Endodermal cell (in vitro differentiated cells): ENCODE results near the gene TEX2. TPM values are rescaled to one million over a fixed set of nuclear protein-coding genes. Genes with fewer than 3 reads are reported as not detected.

Experiments
- DNase-seq: peaks from one replicate; pipeline ENCODE4 v3.0.0-alpha.2; 2017
- H3K27ac ChIP-seq: 2 replicates; pipeline ENCODE4 v1.5.1; 2013; ENCODE audit warnings: mild to moderate bottlenecking, low read depth, low read length, moderate library complexity
- H3K27me3 ChIP-seq: 2 replicates; pipeline ENCODE4 v1.6.1; 2013; ENCODE audit warnings: mild to moderate bottlenecking, low read length, moderate library complexity; ENCODE audit not compliant: insufficient read depth, control insufficient read depth, poor library complexity, severe bottlenecking
- H3K36me3 ChIP-seq: 2 replicates; pipeline ENCODE4 v1.7.0; 2013; ENCODE audit warnings: mild to moderate bottlenecking, low read length, moderate library complexity; ENCODE audit not compliant: control insufficient read depth, insufficient read depth
- H3K4me1 ChIP-seq: one replicate; pipeline ENCODE4 v1.7.0; 2013; ENCODE audit warnings: low read length; ENCODE audit not compliant: control insufficient read depth, insufficient read depth
- H3K4me3 ChIP-seq: 2 replicates; pipeline ENCODE4 v1.5.1; 2013; ENCODE audit warnings: mild to moderate bottlenecking, low read length, moderate library complexity
- H3K9ac ChIP-seq: 2 replicates; pipeline ENCODE4 v1.6.1; 2013; ENCODE audit warnings: mild to moderate bottlenecking, low read length, moderate library complexity; ENCODE audit not compliant: poor library complexity, severe bottlenecking; ENCODE audit errors: extremely low read depth
- H3K9me3 ChIP-seq: 2 replicates; pipeline ENCODE4 v1.6.1; 2013; ENCODE audit warnings: mild to moderate bottlenecking, low read length, moderate library complexity; ENCODE audit not compliant: control insufficient read depth
- H3K27ac Mint-ChIP-seq: 2 replicates; pipeline ENCODE4 v1.8.0; 2020; ENCODE audit warnings: mixed read lengths
- H3K27me3 Mint-ChIP-seq: 2 replicates; pipeline ENCODE4 v1.8.0; 2021; ENCODE audit warnings: mild to moderate bottlenecking, mixed read lengths; ENCODE audit not compliant: insufficient read depth
- H3K36me3 Mint-ChIP-seq: 2 replicates; pipeline ENCODE4 v1.8.0; 2020; ENCODE audit warnings: low read depth, mixed read lengths
- H3K4me1 Mint-ChIP-seq: 2 replicates; pipeline ENCODE4 v1.8.0; 2020; ENCODE audit warnings: mixed read lengths
- H3K4me3 Mint-ChIP-seq: 2 replicates; pipeline ENCODE4 v1.8.0; 2020; ENCODE audit warnings: mild to moderate bottlenecking, moderate library complexity, mixed read lengths
- H3K9me3 Mint-ChIP-seq: 2 replicates; pipeline ENCODE4 v1.8.0; 2020; ENCODE audit warnings: mild to moderate bottlenecking, mixed read lengths
- CTCF ChIP-seq: fragments of 200-600 bp; sonication (generic); conservative IDR thresholded peaks from 2 replicates; pipeline ENCODE4 v1.5.0; 2021; ENCODE audit warnings: antibody characterized with exemption, mild to moderate bottlenecking
- WGBS, 2 experiments: methylation state at CpG; one replicate each; pipeline versions ENCODE4 v1.1.5 to v1.1.7; 2013; ENCODE audit warnings: missing lambda C conversion rate in 2 of 2, mixed read lengths in 1 of 2; ENCODE audit not compliant: insufficient coverage in 1 of 2, insufficient read length in 1 of 2; 5-methylcytosine and 5-hydroxymethylcytosine counted together
- total RNA-seq, 2 donors: library from RNA; stranded (reverse); fragmentation: NEBNext Ultra II Directional in 1 of 2; extraction: Animal tissue kit (Norgen Biotek cat#: 25700) in 1 of 2; gene quantifications; 2 replicates in 1 of 2; 3 replicates in 1 of 2; pipeline ENCODE4 v1.2.1, GENCODE V29; 2021

The TEX2 gene
- total RNA-seq, 2 donors from 2014 or later = 11.6 to 13.1 TPM

DNA sequence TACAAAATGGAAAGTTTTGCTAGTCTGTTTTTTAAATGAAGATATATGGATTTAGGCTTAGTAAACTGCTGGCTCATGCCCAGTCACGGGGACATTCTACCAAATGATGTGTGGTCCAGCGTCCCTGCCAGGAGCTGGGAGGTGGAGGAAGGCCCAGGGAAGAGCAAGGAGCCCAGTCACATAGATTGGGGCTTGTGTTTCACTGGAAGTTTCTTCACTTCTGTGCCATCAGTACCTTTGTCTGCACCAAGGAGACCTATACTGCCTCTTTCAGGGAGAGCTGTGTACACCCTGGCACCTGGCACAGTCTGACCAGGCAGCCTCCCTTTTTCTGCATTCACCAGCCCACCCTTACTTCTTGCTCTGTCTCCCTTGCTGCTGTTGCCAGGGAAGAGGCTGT, 100.5 kb downstream of the TEX2 start:
- Histone ChIP-seq H3K36me3 (no peaks in the 10 kb centered on the region), H3K9ac (no peak overlapping the region), H3K27me3 (no peaks in the 10 kb centered on the region), H3K27ac (no peak overlapping the region), H3K9me3 (no peaks in the 10 kb centered on the region), H3K4me1 (peaks cover 7% of the 10 kb centered on the region), H3K4me3 (no peak overlapping the region)
- no peak for TF ChIP-seq CTCF
- Mint-ChIP-seq H3K4me1 (peaks cover 17% of the 10 kb centered on the region), H3K9me3 (no peaks in the 10 kb centered on the region), H3K4me3 (no peak overlapping the region), H3K36me3 (peaks cover 3% of the 10 kb centered on the region), H3K27ac (no peak overlapping the region), H3K27me3 (no peaks in the 10 kb centered on the region)
- DNase-seq = no peak
- 97% methylated on average over 2 of the region's 2 CpGs; no CpG with 5 or more reads in 1 of the 2 experiments for WGBS, 2 experiments

- no peak overlapping the region for H3K27ac Mint-ChIP-seq
- no peak overlapping the region for H3K9ac ChIP-seq
- H3K9me3 ChIP-seq = no peaks in the 10 kb centered on the region
- H3K4me3 Mint-ChIP-seq = no peak overlapping the region
- DNase-seq = no peak
- no peak for TF ChIP-seq CTCF
- H3K36me3 ChIP-seq = no peaks in the 10 kb centered on the region
- no peaks in the 10 kb centered on the region for H3K27me3 ChIP-seq
- no peak overlapping the region for H3K27ac ChIP-seq
- no peaks in the 10 kb centered on the region for H3K9me3 Mint-ChIP-seq
- no peak overlapping the region for H3K4me3 ChIP-seq
- H3K4me1 ChIP-seq = peaks cover 8% of the 10 kb centered on the region
- peaks cover 17% of the 10 kb centered on the region for H3K4me1 Mint-ChIP-seq
- peaks cover 1% of the 10 kb centered on the region for H3K36me3 Mint-ChIP-seq
- WGBS, 2 experiments = 83 to 88% methylated on average over 3 to 6 of the region's 6 CpGs
- no peaks in the 10 kb centered on the region for H3K27me3 Mint-ChIP-seq
Observed at GRCh38 chr17:64161380-64162176, 101.5 kb downstream of the TEX2 start.

DNA sequence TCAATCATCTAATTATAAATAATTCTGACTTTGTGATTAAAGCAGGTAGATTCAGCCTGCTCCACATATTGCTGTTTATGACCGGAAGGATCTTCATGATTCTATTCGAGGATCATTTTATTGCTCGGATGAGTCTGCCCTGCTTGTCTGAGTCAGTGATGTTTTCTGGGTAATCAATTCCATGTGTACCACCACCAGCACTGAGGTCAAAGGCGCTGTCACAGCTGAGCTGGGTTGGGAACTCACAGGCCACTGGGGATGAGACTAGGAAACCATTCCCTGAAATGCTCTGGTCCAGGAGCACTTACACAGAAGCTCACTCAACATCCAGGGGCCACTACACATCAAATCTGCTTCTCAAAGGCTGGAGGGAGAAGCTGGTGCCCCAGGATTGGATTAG, 102.7 kb downstream of the TEX2 start:
- WGBS, 2 experiments = 90 to 97% methylated on average over 4 of the region's 4 CpGs
- Histone ChIP-seq H3K36me3 (no peaks in the 10 kb centered on the region), H3K9ac (no peak overlapping the region), H3K4me3 (no peak overlapping the region), H3K27ac (no peak overlapping the region), H3K9me3 (no peaks in the 10 kb centered on the region), H3K4me1 (peaks cover 8% of the 10 kb centered on the region), H3K27me3 (no peaks in the 10 kb centered on the region)
- H3K36me3 Mint-ChIP-seq = no peaks in the 10 kb centered on the region
- DNase-seq = peak; percentile 35
- peaks cover 17% of the 10 kb centered on the region for H3K4me1 Mint-ChIP-seq
- no peaks in the 10 kb centered on the region for H3K9me3 Mint-ChIP-seq
- no peak for TF ChIP-seq CTCF
- no peaks in the 10 kb centered on the region for H3K27me3 Mint-ChIP-seq
- H3K4me3 Mint-ChIP-seq = no peak overlapping the region
- no peak overlapping the region for H3K27ac Mint-ChIP-seq
